Activated CD4-positive, alpha-beta memory T cell treated with anti-CD3 and anti-CD28 coated beads, Interleukin-2, amount 10 ng/mL, durations not matched to agents 7 days and 5 days (primary cell): ENCODE measurements around the gene PPP2R2D. TPM values are rescaled to one million over a fixed set of nuclear protein-coding genes. Genes with fewer than 3 reads are reported as not detected.

Experiments
- CTCF ChIA-PET: fragments of 350-600 bp; sonication (Branson Sonifier 250); formaldehyde crosslinking; loops from one replicate; lab custom pipeline; 2021; ENCODE audit warnings: antibody characterized with exemption, inconsistent platforms; lab: Charles Lee
- POLR2A ChIA-PET: fragments of 350-600 bp; sonication (Branson Sonifier 250); formaldehyde crosslinking; loops from one replicate; lab custom pipeline; 2021; ENCODE audit warnings: antibody characterized with exemption; lab: Charles Lee
- DNase-seq: peaks from one replicate; pipeline ENCODE4 v3.0.0-alpha.2; 2020
- H3K27ac Mint-ChIP-seq: one replicate; pipeline ENCODE4 v1.8.0; 2021; ENCODE audit warnings: mild to moderate bottlenecking, mixed read lengths
- H3K27me3 Mint-ChIP-seq: one replicate; pipeline ENCODE4 v1.8.0; 2021; ENCODE audit warnings: mixed read lengths
- H3K36me3 Mint-ChIP-seq: one replicate; pipeline ENCODE4 v1.8.0; 2021; ENCODE audit warnings: low read depth, mixed read lengths
- H3K4me1 Mint-ChIP-seq: one replicate; pipeline ENCODE4 v1.8.0; 2021; ENCODE audit warnings: mixed read lengths
- H3K4me3 Mint-ChIP-seq: one replicate; pipeline ENCODE4 v1.8.0; 2021; ENCODE audit warnings: mild to moderate bottlenecking, mixed read lengths
- H3K9me3 Mint-ChIP-seq: one replicate; pipeline ENCODE4 v1.8.0; 2021; ENCODE audit warnings: mixed read lengths
- total RNA-seq, 2 experiments: library from RNA; stranded (reverse); gene quantifications; one replicate each; pipeline ENCODE4 v1.2.3, GENCODE V29; 2021

PPP2R2D gene
- total RNA-seq, 2 experiments from 2014 or later: 40.3 to 40.8 TPM

GRCh38 chr10:131885391-131886165 is 15.2 kb upstream of the PPP2R2D start:
- Mint-ChIP-seq H3K4me3 (no peak overlapping the region), H3K9me3 (no peaks in the 10 kb centered on the region), H3K36me3 (no peaks in the 10 kb centered on the region), H3K27me3 (peaks cover 5% of the 10 kb centered on the region), H3K4me1 (peaks cover 6% of the 10 kb centered on the region), H3K27ac (no peak overlapping the region)
- peak; percentile 83 for DNase-seq
- POLR2A ChIA-PET: interaction anchor here (0.8 to 1.4 kb wide), 5 partner anchors 10 to 137 kb away, joined by 3 to 5 read pairs (median 3); partner anchors contain the start of gene PPP2R2D
- CTCF ChIA-PET: interaction anchor here (0.6 to 2.6 kb wide), 23 partner anchors 10 to 267 kb away, joined by 3 to 81 read pairs (median 4); partner anchors contain the start of gene PPP2R2D

GRCh38 chr10:131886237-131886636 is 14.6 kb upstream of the PPP2R2D start:
- DNase-seq: no peak
- H3K4me3 Mint-ChIP-seq: no peak overlapping the region
- no peaks in the 10 kb centered on the region for H3K36me3 Mint-ChIP-seq
- no peaks in the 10 kb centered on the region for H3K9me3 Mint-ChIP-seq
- H3K27me3 Mint-ChIP-seq: peaks cover 5% of the 10 kb centered on the region
- ChIA-PET CTCF (interaction anchor here (0.8 to 2.6 kb wide), 18 partner anchors 10 to 267 kb away, joined by 3 to 81 read pairs (median 4); partner anchors contain the start of gene PPP2R2D), POLR2A (interaction anchor here (0.8 to 1.4 kb wide), 4 partner anchors 9 to 137 kb away, joined by 3 to 5 read pairs (median 4); partner anchors contain the start of gene PPP2R2D)
- H3K27ac Mint-ChIP-seq: no peak overlapping the region
- peaks cover 6% of the 10 kb centered on the region for H3K4me1 Mint-ChIP-seq

GRCh38 chr10:131888186-131888604 is 12.6 kb upstream of the PPP2R2D start:
- no peak overlapping the region for H3K27ac Mint-ChIP-seq

GRCh38 chr10:131889755-131890154 is 11.1 kb upstream of the PPP2R2D start:
- Mint-ChIP-seq H3K27me3 (peaks cover 5% of the 10 kb centered on the region), H3K4me1 (peaks cover 6% of the 10 kb centered on the region), H3K36me3 (no peaks in the 10 kb centered on the region), H3K27ac (no peak overlapping the region), H3K4me3 (no peak overlapping the region), H3K9me3 (no peaks in the 10 kb centered on the region)
- DNase-seq: no peak
- POLR2A ChIA-PET: no interaction called here
- CTCF ChIA-PET: interaction anchor here (1.3 to 2.1 kb wide), 2 partner anchors 10 to 133 kb away, joined by 5 to 10 read pairs; partner anchors contain the start of gene PPP2R2D

More at GRCh38 chr10:131888186-131888604, 12.6 kb upstream of the PPP2R2D start:
- ChIA-PET CTCF (interaction anchor here (1.3 to 2.1 kb wide), 2 partner anchors 12 to 135 kb away, joined by 5 to 10 read pairs; partner anchors contain the start of gene PPP2R2D), POLR2A (no interaction called here)
- H3K4me3 Mint-ChIP-seq: no peak overlapping the region
- H3K36me3 Mint-ChIP-seq: no peaks in the 10 kb centered on the region
- peaks cover 5% of the 10 kb centered on the region for H3K27me3 Mint-ChIP-seq
- H3K4me1 Mint-ChIP-seq: peaks cover 6% of the 10 kb centered on the region
- H3K9me3 Mint-ChIP-seq: no peaks in the 10 kb centered on the region
- DNase-seq: no peak

GRCh38 chr10:131890276-131891195 is 10.3 kb upstream of the PPP2R2D start:
- Mint-ChIP-seq H3K27ac (no peak overlapping the region), H3K4me3 (no peak overlapping the region), H3K9me3 (no peaks in the 10 kb centered on the region), H3K36me3 (no peaks in the 10 kb centered on the region), H3K4me1 (peaks cover 5% of the 10 kb centered on the region), H3K27me3 (peaks cover 5% of the 10 kb centered on the region)
- DNase-seq: no peak
- CTCF ChIA-PET: no interaction called here
- POLR2A ChIA-PET: no interaction called here

- no peaks in the 10 kb centered on the region for H3K9me3 Mint-ChIP-seq
- no peaks in the 10 kb centered on the region for H3K36me3 Mint-ChIP-seq
- no peak overlapping the region for H3K4me3 Mint-ChIP-seq
- no peak for DNase-seq
- no peak overlapping the region for H3K27ac Mint-ChIP-seq
- peaks cover 5% of the 10 kb centered on the region for H3K27me3 Mint-ChIP-seq
- peaks cover 9% of the 10 kb centered on the region for H3K4me1 Mint-ChIP-seq
- POLR2A ChIA-PET: interaction anchor here (1.4 kb wide), 1 partner anchor 9 kb away, joined by 5 read pairs; the partner anchor contains the start of gene PPP2R2D
- CTCF ChIA-PET: interaction anchor here (0.9 kb wide), 1 partner anchor 131 kb away, joined by 3 read pairs; no protein-coding TSS in a partner anchor
Measured at GRCh38 chr10:131891196-131891928, 9.4 kb upstream of the PPP2R2D start.

- no peaks in the 10 kb centered on the region for H3K36me3 Mint-ChIP-seq
- no peak overlapping the region for H3K4me3 Mint-ChIP-seq
- no peak for DNase-seq
- H3K27me3 Mint-ChIP-seq: peaks cover 3% of the 10 kb centered on the region
- H3K4me1 Mint-ChIP-seq: peaks cover 16% of the 10 kb centered on the region
- CTCF ChIA-PET: interaction anchor here (0.9 kb wide), 1 partner anchor 131 kb away, joined by 3 read pairs; no protein-coding TSS in a partner anchor
- no peak overlapping the region for H3K27ac Mint-ChIP-seq
- no peaks in the 10 kb centered on the region for H3K9me3 Mint-ChIP-seq
- POLR2A ChIA-PET: interaction anchor here (1.4 kb wide), 1 partner anchor 8 kb away, joined by 5 read pairs; the partner anchor contains the start of gene PPP2R2D
Measured at GRCh38 chr10:131891929-131892805, 8.6 kb upstream of the PPP2R2D start.

- DNase-seq: no peak
- Mint-ChIP-seq H3K9me3 (no peaks in the 10 kb centered on the region), H3K36me3 (no peaks in the 10 kb centered on the region), H3K27me3 (no peaks in the 10 kb centered on the region), H3K4me1 (peaks cover 19% of the 10 kb centered on the region), H3K4me3 (no peak overlapping the region), H3K27ac (no peak overlapping the region)
- POLR2A ChIA-PET: no interaction called here
- CTCF ChIA-PET: no interaction called here
Measured at GRCh38 chr10:131892806-131893675, 7.8 kb upstream of the PPP2R2D start.

- Mint-ChIP-seq H3K27ac (no peak overlapping the region), H3K4me1 (peaks cover 33% of the 10 kb centered on the region), H3K36me3 (no peaks in the 10 kb centered on the region), H3K27me3 (peaks cover 12% of the 10 kb centered on the region), H3K4me3 (no peak overlapping the region), H3K9me3 (no peaks in the 10 kb centered on the region)
- ChIA-PET CTCF (interaction anchor here (1.3 to 3.1 kb wide), 3 partner anchors 9 to 128 kb away, joined by 3 to 18 read pairs (median 7); no protein-coding TSS in a partner anchor), POLR2A (interaction anchor here (1.5 to 3.3 kb wide), 2 partner anchors 9 to 77 kb away, joined by 4 to 16 read pairs; no protein-coding TSS in a partner anchor)
- DNase-seq: no peak
Measured at GRCh38 chr10:131895116-131895515, 5.7 kb upstream of the PPP2R2D start.

GRCh38 chr10:131896403-131896802 is 4.4 kb upstream of the PPP2R2D start:
- Mint-ChIP-seq H3K9me3 (no peaks in the 10 kb centered on the region), H3K4me3 (no peak overlapping the region), H3K27ac (peak overlapping the region; percentile 61), H3K4me1 (peaks cover 35% of the 10 kb centered on the region), H3K36me3 (no peaks in the 10 kb centered on the region), H3K27me3 (peaks cover 12% of the 10 kb centered on the region)
- DNase-seq: peak; percentile 62
- ChIA-PET CTCF (interaction anchor here (1.3 to 3.1 kb wide), 2 partner anchors 10 to 36 kb away, joined by 3 to 18 read pairs; no protein-coding TSS in a partner anchor), POLR2A (interaction anchor here (1.4 to 3.3 kb wide), 5 partner anchors 9 to 78 kb away, joined by 4 to 16 read pairs (median 5); no protein-coding TSS in a partner anchor)
